GM12878 (cell line): ENCODE results near the gene SFMBT1. TPM values are rescaled to one million over a fixed set of nuclear protein-coding genes. Genes with fewer than 3 reads are reported as not detected.

Experiments
- ATAC-seq: fragments of 200-7000 bp; cut with Tn5 transposase; 3 replicates; pipeline ENCODE4 v1.9.1; 2020; ENCODE audit warnings: mild to moderate bottlenecking, moderate library complexity
- BruUV-seq: library from RNA; stranded (reverse); fragments of 400-500 nt; replicated peaks from 2 replicates; lab custom pipeline; 2021; lab: Mats Ljungman, UMichigan
- CTCF ChIA-PET: fragments of 300-600 bp; sonication (Branson Sonifier 250); formaldehyde crosslinking; extraction: SDS; loops from one replicate; lab custom pipeline; 2021; ENCODE audit warnings: inconsistent platforms; lab: Yijun Ruan, JAX
- POLR2A ChIA-PET: fragments of 350-600 bp; formaldehyde crosslinking; extraction: SDS; loops from one replicate; lab custom pipeline; 2021; ENCODE audit warnings: inconsistent platforms; lab: Charles Lee
- RAD21 ChIA-PET: fragments of 300-600 bp; sonication (Branson Sonifier 250); formaldehyde crosslinking; loops from one replicate; lab custom pipeline; 2023; ENCODE audit warnings: antibody characterized with exemption; ENCODE audit not compliant: unreplicated experiment; lab: Charles Lee
- SMC1A ChIA-PET: fragments of 300-600 bp; sonication (Branson Sonifier 250); formaldehyde crosslinking; loops from one replicate; lab custom pipeline; 2023; ENCODE audit not compliant: unreplicated experiment, uncharacterized antibody; lab: Charles Lee
- DNase-seq: peaks from one replicate; pipeline ENCODE4 v3.0.0-alpha.2; 2011; ENCODE audit warnings: low read depth, low spot score
- FAIRE-seq: peaks from 3 replicates; lab custom pipeline; 2011; peaks lifted over from hg19 to GRCh38; lab: Jason Lieb, UNC
- H2AFZ ChIP-seq: 2 replicates; pipeline ENCODE4 v1.6.0; 2011; ENCODE audit warnings: low read depth, low read length, control low read depth; ENCODE audit not compliant: control insufficient read depth
- H3K27ac ChIP-seq: 2 replicates; pipeline ENCODE4 v1.5.1; 2011; ENCODE audit warnings: control low read depth; ENCODE audit not compliant: control insufficient read depth, insufficient read depth
- H3K27me3 ChIP-seq, 2 experiments: replicated peaks in 1 of 2; 2 replicates each; pipeline versions ENCODE4 v1.6.0 to v1.6.1; 2011; ENCODE audit warnings: low read length in 1 of 2; ENCODE audit not compliant: control insufficient read depth in 2 of 2, insufficient read depth in 2 of 2
- H3K36me3 ChIP-seq, 2 experiments: 2 replicates each; pipeline ENCODE4 v1.5.1; 2011; ENCODE audit warnings: low read length in 1 of 2; ENCODE audit not compliant: control insufficient read depth in 2 of 2, insufficient read depth in 2 of 2
- H3K4me1 ChIP-seq: 2 replicates; pipeline ENCODE4 v1.6.1; 2011; ENCODE audit warnings: mild to moderate bottlenecking, low read length, moderate library complexity, mixed read lengths; ENCODE audit not compliant: control insufficient read depth, insufficient read depth
- H3K4me2 ChIP-seq: 2 replicates; pipeline ENCODE4 v1.6.0; 2011; ENCODE audit warnings: control low read depth; ENCODE audit not compliant: control insufficient read depth, insufficient read depth
- H3K4me3 ChIP-seq: fragments of 200-600 bp; sonication (generic); 2 replicates; pipeline ENCODE4 v1.5.1; 2016
- H3K79me2 ChIP-seq: 2 replicates; pipeline ENCODE4 v1.6.0; 2011; ENCODE audit warnings: low read length; ENCODE audit not compliant: control insufficient read depth, insufficient read depth
- H3K9ac ChIP-seq: 2 replicates; pipeline ENCODE4 v1.8.0; 2011; ENCODE audit warnings: low read length, control low read depth, mixed read lengths; ENCODE audit not compliant: control insufficient read depth, insufficient read depth
- H3K9me3 ChIP-seq: replicated peaks from 3 replicates; pipeline ENCODE4 v1.5.1; 2011; ENCODE audit warnings: mild to moderate bottlenecking, low read length; ENCODE audit not compliant: control insufficient read depth, insufficient read depth
- H4K20me1 ChIP-seq: 2 replicates; pipeline ENCODE4 v1.6.0; 2011; ENCODE audit not compliant: control insufficient read depth, insufficient read depth
- CBFB ChIP-seq: IDR thresholded peaks from 2 replicates; pipeline ENCODE4 v1.6.1; 2016; ENCODE audit warnings: antibody characterized with exemption, low read depth
- DPF2 ChIP-seq: fragments of 450-650 bp; IDR thresholded peaks from 2 replicates; pipeline ENCODE4 v1.6.1; 2017; ENCODE audit warnings: mild to moderate bottlenecking
- GATAD2B ChIP-seq: fragments of 450-650 bp; conservative IDR thresholded peaks from 2 replicates; pipeline ENCODE4 v1.6.1; 2017; ENCODE audit warnings: low read depth, mild to moderate bottlenecking, moderate library complexity
- HCFC1 ChIP-seq: fragments of 150-350 bp; IDR thresholded peaks from 2 replicates; pipeline ENCODE4 v1.6.1; 2014; ENCODE audit warnings: low read length
- HDAC6 ChIP-seq: fragments of 200-600 bp; sonication (generic); IDR thresholded peaks from one replicate; pipeline ENCODE4 v1.8.0; 2017; ENCODE audit warnings: antibody characterized with exemption; ENCODE audit not compliant: unreplicated experiment
- IKZF1 ChIP-seq: fragments of 450-650 bp; conservative IDR thresholded peaks from 2 replicates; pipeline ENCODE4 v1.6.1; 2017; ENCODE audit warnings: antibody characterized with exemption, mild to moderate bottlenecking
- LARP7 ChIP-seq: fragments of 450-650 bp; IDR thresholded peaks from 2 replicates; pipeline ENCODE4 v1.6.1; 2017; ENCODE audit warnings: mild to moderate bottlenecking
- MYB ChIP-seq: fragments of 150-350 bp; IDR thresholded peaks from 2 replicates; pipeline ENCODE4 v1.6.1; 2014; ENCODE audit warnings: mild to moderate bottlenecking, low read depth, low read length, borderline replicate concordance
- NBN ChIP-seq: fragments of 450-650 bp; IDR thresholded peaks from 2 replicates; pipeline ENCODE4 v1.6.1; 2016
- NFXL1 ChIP-seq: fragments of 450-650 bp; IDR thresholded peaks from 2 replicates; pipeline ENCODE4 v1.6.1; 2017; ENCODE audit warnings: antibody characterized with exemption, mild to moderate bottlenecking, borderline replicate concordance
- NFYA ChIP-seq: IDR thresholded peaks from 2 replicates; pipeline ENCODE4 v1.6.1; 2011; ENCODE audit warnings: low read depth, mild to moderate bottlenecking, low read length, improper control_type of control experiment, borderline replicate concordance
- POLR2A ChIP-seq: IDR thresholded peaks from 2 replicates; pipeline ENCODE4 v1.6.1; 2011; ENCODE audit warnings: low read depth, mild to moderate bottlenecking, low read length
- SMARCA5 ChIP-seq: fragments of 450-650 bp; IDR thresholded peaks from 2 replicates; pipeline ENCODE4 v1.6.1; 2017; ENCODE audit warnings: mild to moderate bottlenecking
- STAT3 ChIP-seq: IDR thresholded peaks from 2 replicates; pipeline ENCODE4 v1.6.1; 2011; ENCODE audit warnings: low read depth, low read length, improper control_type of control experiment
- TCF7 ChIP-seq: IDR thresholded peaks from 2 replicates; pipeline ENCODE4 v1.6.1; 2014; ENCODE audit warnings: antibody characterized with exemption, borderline replicate concordance
- WGBS: methylation state at CpG from one replicate; pipeline ENCODE4 v1.1.6; 2016; ENCODE audit warnings: low lambda C conversion rate; ENCODE audit not compliant: insufficient replicate concordance, insufficient coverage; ENCODE audit errors: missing lambda C conversion rate; 5-methylcytosine and 5-hydroxymethylcytosine counted together
- in situ Hi-C: fragments of 300-500 bp; cut with MboI; formaldehyde crosslinking; loops from 9 replicates; pipeline ENCODE4 v1.14.3; 2018; ENCODE audit warnings: mixed read lengths
- intact Hi-C: fragments of 100-400 bp; cut with micrococcal nuclease; formaldehyde crosslinking; loops from one replicate; pipeline ENCODE4 v1.14.2; 2022; ENCODE audit not compliant: unreplicated experiment
- polyA plus RNA-seq, 11 experiments: library from polyadenylated mRNA; depleted of rRNA in 4 of 11; unstranded in 6 of 11; stranded (reverse) in 5 of 11; fragments of >200 nt; fragmentation: Nextera tagmentation in 4 of 11; fragmentation: Illumina TruSeq in 1 of 11; extraction: Ambion mirVana in 4 of 11; extraction: Trizol in 1 of 11; gene quantifications; 1 replicate in 1 of 11; 2 replicates in 10 of 11; pipeline versions ENCODE4 v1.2.1 to v1.2.3, GENCODE V29; 2011 to 2016; ENCODE audit warnings: inconsistent platforms in 2 of 11, missing spikeins in 2 of 11, low read depth in 1 of 11
- total RNA-seq, 4 experiments: library from RNA; depleted of rRNA in 3 of 4; stranded (reverse); fragments of >200 nt in 3 of 4; fragmentation: Illumina TruSeq in 1 of 4; extraction: Trizol in 1 of 4; gene quantifications; 2 replicates each; pipeline versions ENCODE4 v1.2.1 to v1.2.3, GENCODE V29; 2013 to 2021
- TF ChIP-seq, protein P1 (sequence below): fragments of 450-650 bp; IDR thresholded peaks from 2 replicates; pipeline ENCODE4 v1.6.1; 2016; ENCODE audit warnings: mild to moderate bottlenecking
- TF ChIP-seq, protein P2 (sequence below): fragments of 450-650 bp; IDR thresholded peaks from 2 replicates; pipeline ENCODE4 v1.6.1; 2017; ENCODE audit warnings: antibody characterized with exemption, mild to moderate bottlenecking, moderate library complexity

Gene SFMBT1
- total and polyA plus RNA-seq, 10 of the 15 experiments (the other 5 are each of a cell fraction or from before 2014, with no cell fraction given): 3.2 to 19.5 (median 11.4) TPM

DNA sequence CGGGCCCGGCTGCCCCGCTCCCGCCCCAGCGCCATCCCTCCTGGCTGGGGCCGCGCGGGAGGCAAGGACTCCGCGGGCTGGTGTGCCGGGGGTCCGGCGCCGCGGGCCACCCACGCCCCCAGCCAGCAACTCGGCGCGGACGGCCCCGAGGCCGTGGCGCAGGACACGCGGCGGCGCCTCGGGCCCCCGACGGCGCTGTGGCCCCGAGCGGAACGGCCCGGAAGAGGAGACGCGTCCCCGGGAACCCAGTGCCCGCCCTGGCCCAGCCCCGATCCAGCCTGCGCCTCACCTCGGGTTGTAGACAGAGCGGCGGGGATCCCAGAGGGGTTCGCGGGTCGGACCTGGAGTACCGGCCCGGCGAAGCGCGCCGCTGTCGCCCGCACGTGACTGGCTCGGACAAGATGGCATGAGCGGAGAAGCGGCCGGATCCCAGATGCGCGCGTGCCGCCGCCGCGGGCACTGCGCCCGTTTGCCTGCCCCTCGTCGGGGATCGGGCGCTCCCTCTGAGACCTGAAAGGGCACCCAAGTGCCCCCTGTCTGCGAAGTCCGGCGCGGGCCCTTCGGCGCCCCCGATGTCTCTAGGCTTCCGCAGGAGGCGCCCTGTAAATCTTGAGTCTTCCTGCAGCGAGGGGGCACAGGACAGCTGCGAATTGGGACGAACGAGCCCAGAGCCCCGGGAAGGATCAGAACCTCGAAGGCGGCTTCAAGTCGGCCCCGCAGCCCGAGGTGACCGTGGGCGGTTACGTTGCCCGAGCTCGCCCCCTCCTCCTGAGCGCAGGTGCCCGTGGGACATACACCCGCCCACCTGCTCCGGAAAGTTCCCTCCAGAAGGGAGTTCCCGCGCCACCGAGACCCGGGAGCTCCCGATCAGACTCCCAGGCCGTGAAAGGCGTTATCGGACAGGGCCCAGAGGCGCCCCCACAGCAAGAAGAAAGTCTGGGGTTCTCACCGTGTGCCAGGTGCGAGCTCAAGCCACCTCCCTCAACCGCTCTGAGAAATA, 598 bp upstream of the SFMBT1 start:
- WGBS: 1% methylated on average over 107 of the region's 113 CpGs
- ATAC-seq (peak; percentile 76), DNase-seq (no peak), FAIRE-seq (no peak)
- H3K27ac ChIP-seq: peak overlapping the region; percentile 84
- no peaks in the 10 kb centered on the region for H3K9me3 ChIP-seq
- BruUV-seq: no TSS peak
- no peaks in the 10 kb centered on the region for H3K36me3 ChIP-seq
- no peaks in the 10 kb centered on the region for H3K27me3 ChIP-seq
- H3K4me3 ChIP-seq: peak overlapping the region; percentile 90
- RAD21 ChIA-PET: interaction anchor here (0.8 to 1.0 kb wide), 3 partner anchors 119 to 154 kb away, joined by 3 to 4 read pairs (median 3); no protein-coding TSS in a partner anchor
- H3K4me2 ChIP-seq: peak overlapping the region; percentile 94
- POLR2A ChIA-PET: interaction anchor here (0.5 to 1.5 kb wide), 11 partner anchors 10 to 1509 kb away, joined by 3 to 6 read pairs (median 3); partner anchors contain the start of gene UQCC5
- CTCF ChIA-PET: interaction anchor here (0.6 to 1.9 kb wide), 6 partner anchors 12 to 121 kb away, joined by 3 to 8 read pairs (median 3); no protein-coding TSS in a partner anchor
- H3K79me2 ChIP-seq: peaks cover 31% of the 10 kb centered on the region
- peak overlapping the region; percentile 87 for H3K9ac ChIP-seq
- intact Hi-C loops (loop anchor here (5.0 to 10.0 kb wide), 2 partner anchors 154 to 342 kb away; partner anchors contain the start of genes GLT8D1 and SPCS1), in situ Hi-C loops (no loop called here)
- peak overlapping the region; percentile 89 for H2AFZ ChIP-seq
- no peaks in the 10 kb centered on the region for H4K20me1 ChIP-seq
- H3K4me1 ChIP-seq: peaks cover 17% of the 10 kb centered on the region
- SMC1A ChIA-PET: interaction anchor here (0.8 kb wide), 1 partner anchor 153 kb away, joined by 4 read pairs; no protein-coding TSS in a partner anchor
- TF ChIP-seq NFYA: no peak
- TF ChIP-seq HCFC1: no peak
- peak; percentile 88 for TF ChIP-seq NFXL1
- peak; percentile 57; the same call in 1 of the 2 replicates for TF ChIP-seq DPF2
- no peak for TF ChIP-seq HDAC6
- no peak for TF ChIP-seq MYB
- TF ChIP-seq LARP7: peak; percentile 64; the same call in 1 of the 2 replicates
- no peak for TF ChIP-seq STAT3
- peak; percentile 99 for TF ChIP-seq IKZF1
- TF ChIP-seq CBFB: no peak
- TF ChIP-seq TCF7: no peak
- peak; percentile 70 for TF ChIP-seq GATAD2B
- TF ChIP-seq POLR2A: peak; percentile 72
- peak; percentile 27; the same call in 1 of the 2 replicates for TF ChIP-seq SMARCA5
- TF ChIP-seq NBN: no peak
- TF ChIP-seq, protein P1, sequence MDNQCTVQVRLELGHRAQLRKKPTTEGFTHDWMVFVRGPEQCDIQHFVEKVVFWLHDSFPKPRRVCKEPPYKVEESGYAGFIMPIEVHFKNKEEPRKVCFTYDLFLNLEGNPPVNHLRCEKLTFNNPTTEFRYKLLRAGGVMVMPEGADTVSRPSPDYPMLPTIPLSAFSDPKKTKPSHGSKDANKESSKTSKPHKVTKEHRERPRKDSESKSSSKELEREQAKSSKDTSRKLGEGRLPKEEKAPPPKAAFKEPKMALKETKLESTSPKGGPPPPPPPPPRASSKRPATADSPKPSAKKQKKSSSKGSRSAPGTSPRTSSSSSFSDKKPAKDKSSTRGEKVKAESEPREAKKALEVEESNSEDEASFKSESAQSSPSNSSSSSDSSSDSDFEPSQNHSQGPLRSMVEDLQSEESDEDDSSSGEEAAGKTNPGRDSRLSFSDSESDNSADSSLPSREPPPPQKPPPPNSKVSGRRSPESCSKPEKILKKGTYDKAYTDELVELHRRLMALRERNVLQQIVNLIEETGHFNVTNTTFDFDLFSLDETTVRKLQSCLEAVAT: no peak
- TF ChIP-seq, protein P2, sequence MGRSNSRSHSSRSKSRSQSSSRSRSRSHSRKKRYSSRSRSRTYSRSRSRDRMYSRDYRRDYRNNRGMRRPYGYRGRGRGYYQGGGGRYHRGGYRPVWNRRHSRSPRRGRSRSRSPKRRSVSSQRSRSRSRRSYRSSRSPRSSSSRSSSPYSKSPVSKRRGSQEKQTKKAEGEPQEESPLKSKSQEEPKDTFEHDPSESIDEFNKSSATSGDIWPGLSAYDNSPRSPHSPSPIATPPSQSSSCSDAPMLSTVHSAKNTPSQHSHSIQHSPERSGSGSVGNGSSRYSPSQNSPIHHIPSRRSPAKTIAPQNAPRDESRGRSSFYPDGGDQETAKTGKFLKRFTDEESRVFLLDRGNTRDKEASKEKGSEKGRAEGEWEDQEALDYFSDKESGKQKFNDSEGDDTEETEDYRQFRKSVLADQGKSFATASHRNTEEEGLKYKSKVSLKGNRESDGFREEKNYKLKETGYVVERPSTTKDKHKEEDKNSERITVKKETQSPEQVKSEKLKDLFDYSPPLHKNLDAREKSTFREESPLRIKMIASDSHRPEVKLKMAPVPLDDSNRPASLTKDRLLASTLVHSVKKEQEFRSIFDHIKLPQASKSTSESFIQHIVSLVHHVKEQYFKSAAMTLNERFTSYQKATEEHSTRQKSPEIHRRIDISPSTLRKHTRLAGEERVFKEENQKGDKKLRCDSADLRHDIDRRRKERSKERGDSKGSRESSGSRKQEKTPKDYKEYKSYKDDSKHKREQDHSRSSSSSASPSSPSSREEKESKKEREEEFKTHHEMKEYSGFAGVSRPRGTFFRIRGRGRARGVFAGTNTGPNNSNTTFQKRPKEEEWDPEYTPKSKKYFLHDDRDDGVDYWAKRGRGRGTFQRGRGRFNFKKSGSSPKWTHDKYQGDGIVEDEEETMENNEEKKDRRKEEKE: no peak
